Mammary microvascular endothelial cell (primary cell): Measurements from ENCODE around the gene SCRN1. TPM values are rescaled to one million over a fixed set of nuclear protein-coding genes. Genes with fewer than 3 reads are reported as not detected.

Source experiments
- total RNA-seq: library from RNA; depleted of rRNA; stranded (reverse); fragments of >200 nt; gene quantifications from 2 replicates; pipeline ENCODE4 v1.2.3, GENCODE V29; 2015

SCRN1 gene, protein sequence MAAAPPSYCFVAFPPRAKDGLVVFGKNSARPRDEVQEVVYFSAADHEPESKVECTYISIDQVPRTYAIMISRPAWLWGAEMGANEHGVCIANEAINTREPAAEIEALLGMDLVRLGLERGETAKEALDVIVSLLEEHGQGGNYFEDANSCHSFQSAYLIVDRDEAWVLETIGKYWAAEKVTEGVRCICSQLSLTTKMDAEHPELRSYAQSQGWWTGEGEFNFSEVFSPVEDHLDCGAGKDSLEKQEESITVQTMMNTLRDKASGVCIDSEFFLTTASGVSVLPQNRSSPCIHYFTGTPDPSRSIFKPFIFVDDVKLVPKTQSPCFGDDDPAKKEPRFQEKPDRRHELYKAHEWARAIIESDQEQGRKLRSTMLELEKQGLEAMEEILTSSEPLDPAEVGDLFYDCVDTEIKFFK
- total RNA-seq: 68.2 and 74.3 TPM in 2 replicates

DNA sequence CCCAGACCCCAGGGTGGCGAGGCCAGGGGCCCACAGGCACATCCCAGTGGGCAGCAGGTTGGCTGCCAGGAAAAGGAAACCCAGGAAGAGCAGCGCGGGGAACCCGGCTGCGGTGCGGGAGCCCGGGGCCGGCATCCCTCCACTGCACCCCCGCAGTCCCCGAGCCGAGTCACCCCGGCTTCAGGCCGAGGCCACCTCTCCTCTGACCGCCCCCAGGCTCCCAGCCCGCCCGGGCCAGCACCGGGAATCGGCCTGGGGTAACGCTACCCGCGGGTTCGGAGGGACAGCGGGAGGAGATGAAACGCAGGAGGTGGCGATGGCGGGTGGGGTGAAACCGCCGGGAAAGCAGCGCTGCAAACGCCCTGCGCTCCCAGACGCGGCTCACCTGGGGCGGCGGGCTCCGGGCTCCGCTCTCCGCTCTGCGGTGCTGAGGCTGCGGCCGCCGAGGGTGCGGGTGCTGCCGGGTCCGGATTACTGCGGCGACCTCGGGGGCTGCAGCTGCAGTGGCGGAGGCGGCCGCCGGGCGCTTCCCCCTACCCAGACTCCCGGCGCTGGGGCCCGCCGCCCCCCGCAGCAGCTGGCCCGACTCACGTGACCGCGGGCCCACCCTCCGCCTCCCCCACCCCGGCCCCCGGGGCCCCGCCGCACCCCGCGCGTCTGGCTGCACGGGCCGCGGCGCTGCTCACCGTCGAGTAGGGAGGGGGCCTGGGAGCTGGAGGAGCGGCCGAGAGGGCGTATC, at the start of gene SCRN1:
TSS of gene SCRN1 (minus strand) at position 545 of the 739 bp plus-strand sequence. CDS start 20,734 bp downstream, outside the sequence.

GRCh38 chr7:30028216-30028748, 38.7 kb upstream of the SCRN1 start, which contains the start of gene PLEKHA8:
TSS of gene PLEKHA8 (plus strand) at chr7:30028412. CDS start at chr7:30028763, 351 bp downstream.

GRCh38 chr7:30026229-30027064, 36.8 kb upstream of the SCRN1 start, which contains the start of gene FKBP14:
TSS of gene FKBP14 (minus strand) at chr7:30026702. CDS start at chr7:30026508, 194 bp downstream.

Other genes with a start within 250 kb of the SCRN1 start
- gene WIPF3, start 183.3 kb downstream of the SCRN1 start, total RNA-seq: not detected in 2 replicates
- 15.9 and 16.9 TPM in 2 replicates for gene FKBP14, start 36.9 kb upstream of the SCRN1 start, total RNA-seq
- gene PLEKHA8, start 38.6 kb upstream of the SCRN1 start, total RNA-seq: 6.7 and 8.1 TPM in 2 replicates
- gene MTURN, start 145.2 kb upstream of the SCRN1 start, total RNA-seq: 10.2 and 12.9 TPM in 2 replicates